ENCODE measurements around the gene MCTP1. TPM values are rescaled to one million over a fixed set of nuclear protein-coding genes. Genes with fewer than 3 reads are reported as not detected.
"Not testable (repeated sequence)": the region's sequence is repeated elsewhere in the genome, so short reads cannot be mapped to it uniquely, and the experiment has no call there.

Gene MCTP1
- total RNA-seq, 4 donors from 2014 or later: 27.2 to 238 (median 54.5) TPM

DNA sequence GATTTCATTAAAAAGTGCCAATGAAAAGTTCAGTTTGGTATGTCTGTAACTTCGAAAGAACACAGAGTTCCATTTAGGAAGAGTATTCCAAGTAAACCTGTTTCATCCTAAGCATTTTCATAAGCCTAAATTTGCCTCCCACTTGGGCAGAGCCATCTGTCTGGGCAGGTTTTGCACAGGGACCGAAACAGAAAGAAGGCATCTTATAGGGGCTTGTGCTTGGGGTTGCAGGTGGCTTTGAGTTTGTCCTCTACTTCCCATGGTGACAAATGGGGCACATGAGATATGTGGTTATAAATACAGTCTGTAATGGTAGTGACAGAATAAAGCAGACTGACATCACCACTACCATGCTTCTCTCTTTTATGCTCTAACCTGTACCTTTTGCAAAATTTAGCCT is 63.7 kb downstream of the MCTP1 start:
- ATAC-seq (ENCODE audit: low FRiP score): no peak
- no peak for DNase-seq (ENCODE audit: low spot score)

DNA sequence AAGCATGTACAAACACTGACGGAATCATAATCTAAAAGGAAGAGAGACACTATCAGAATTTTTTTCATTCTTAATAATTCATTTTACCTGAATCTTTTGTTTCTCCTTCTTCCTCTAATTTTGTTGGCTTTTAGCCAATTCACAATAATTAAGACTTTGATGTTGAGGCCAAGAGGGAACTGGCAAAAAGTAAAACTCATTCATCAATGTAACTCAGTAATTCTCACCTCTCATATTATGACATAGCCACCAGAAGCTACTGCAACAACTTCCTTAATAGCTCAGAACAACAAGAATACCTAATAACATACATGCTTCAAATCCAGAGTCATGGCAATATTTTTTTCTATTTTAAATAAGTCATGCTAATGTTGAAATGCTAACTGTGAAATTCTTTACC is 64.5 kb downstream of the MCTP1 start:
- no peak for DNase-seq (ENCODE audit: low spot score)
- TF ChIP-seq, protein P1, sequence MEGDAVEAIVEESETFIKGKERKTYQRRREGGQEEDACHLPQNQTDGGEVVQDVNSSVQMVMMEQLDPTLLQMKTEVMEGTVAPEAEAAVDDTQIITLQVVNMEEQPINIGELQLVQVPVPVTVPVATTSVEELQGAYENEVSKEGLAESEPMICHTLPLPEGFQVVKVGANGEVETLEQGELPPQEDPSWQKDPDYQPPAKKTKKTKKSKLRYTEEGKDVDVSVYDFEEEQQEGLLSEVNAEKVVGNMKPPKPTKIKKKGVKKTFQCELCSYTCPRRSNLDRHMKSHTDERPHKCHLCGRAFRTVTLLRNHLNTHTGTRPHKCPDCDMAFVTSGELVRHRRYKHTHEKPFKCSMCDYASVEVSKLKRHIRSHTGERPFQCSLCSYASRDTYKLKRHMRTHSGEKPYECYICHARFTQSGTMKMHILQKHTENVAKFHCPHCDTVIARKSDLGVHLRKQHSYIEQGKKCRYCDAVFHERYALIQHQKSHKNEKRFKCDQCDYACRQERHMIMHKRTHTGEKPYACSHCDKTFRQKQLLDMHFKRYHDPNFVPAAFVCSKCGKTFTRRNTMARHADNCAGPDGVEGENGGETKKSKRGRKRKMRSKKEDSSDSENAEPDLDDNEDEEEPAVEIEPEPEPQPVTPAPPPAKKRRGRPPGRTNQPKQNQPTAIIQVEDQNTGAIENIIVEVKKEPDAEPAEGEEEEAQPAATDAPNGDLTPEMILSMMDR (IDR thresholded peaks at IDR 0.05): no peak
- ATAC-seq (ENCODE audit: low FRiP score): no peak

More for the DNA sequence above, 63.7 kb downstream of the MCTP1 start:
- TF ChIP-seq, protein P1 (IDR thresholded peaks at IDR 0.05): no peak

DNA sequence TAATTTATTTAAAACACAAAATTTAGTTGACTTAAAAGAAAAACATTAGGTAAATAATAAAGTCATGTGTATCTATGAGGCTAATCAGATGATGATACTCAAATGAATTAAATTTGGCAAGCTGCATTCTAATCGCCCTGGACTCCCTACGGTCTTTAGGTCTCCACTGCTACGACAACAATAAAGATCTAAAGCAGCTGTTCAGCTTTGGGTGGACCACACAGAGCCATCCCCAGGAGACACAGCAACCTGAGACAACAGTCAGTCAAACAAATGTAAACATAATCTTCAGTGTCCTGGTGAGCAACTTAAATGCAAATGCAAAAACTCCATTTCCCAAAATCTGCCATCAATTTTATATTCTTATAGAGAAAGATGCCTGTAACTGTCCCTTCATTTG is 65.5 kb downstream of the MCTP1 start:
- no peak for ATAC-seq (ENCODE audit: low FRiP score)
- TF ChIP-seq, protein P1 (IDR thresholded peaks at IDR 0.05): no peak

DNA sequence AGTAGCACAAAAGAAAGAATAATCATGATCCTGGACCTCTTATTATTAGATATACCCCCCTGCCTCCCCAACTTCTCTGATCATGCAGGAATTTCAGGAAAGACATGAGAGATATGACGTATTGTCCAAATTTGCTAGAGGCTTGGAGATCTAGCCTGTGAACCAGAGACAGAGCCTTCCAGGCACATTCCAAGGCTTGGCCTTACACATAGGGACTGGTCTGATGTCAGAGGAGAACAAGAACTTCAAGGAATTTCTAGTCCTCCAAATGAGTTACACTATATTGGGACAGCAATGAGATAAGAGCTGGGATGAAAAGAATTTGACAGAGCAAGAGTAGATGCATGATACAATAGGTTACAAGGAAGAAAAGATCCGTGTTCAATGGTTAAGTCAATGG is 67.0 kb downstream of the MCTP1 start:
- DNase-seq (ENCODE audit: low spot score) (no peak), ATAC-seq (ENCODE audit: low FRiP score) (no peak)
- TF ChIP-seq, protein P1 (IDR thresholded peaks at IDR 0.05): no peak

More for the DNA sequence above, 65.5 kb downstream of the MCTP1 start:
- DNase-seq (ENCODE audit: low spot score): no peak

DNA sequence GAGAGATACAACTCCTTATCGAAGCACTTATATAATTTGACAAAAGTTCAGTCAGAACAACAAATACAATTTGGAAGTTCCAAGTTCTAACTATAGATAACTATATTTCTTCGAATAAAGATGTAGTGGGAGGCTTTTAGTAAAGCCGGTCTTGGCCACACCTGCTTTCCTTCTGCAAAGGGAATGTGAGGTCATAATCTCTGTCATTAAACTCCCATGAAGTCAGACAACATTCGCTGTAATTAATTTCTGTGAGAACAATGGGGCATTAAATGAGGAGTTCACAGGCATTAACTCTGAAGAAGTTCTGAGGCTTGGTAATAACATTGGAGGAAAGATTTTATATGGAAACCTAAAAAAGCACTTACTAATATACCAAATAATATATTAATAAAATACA is 67.5 kb downstream of the MCTP1 start:
- ATAC-seq (ENCODE audit: low FRiP score) (no peak), DNase-seq (ENCODE audit: low spot score) (no peak)
- TF ChIP-seq, protein P1 (IDR thresholded peaks at IDR 0.05): no peak

DNA sequence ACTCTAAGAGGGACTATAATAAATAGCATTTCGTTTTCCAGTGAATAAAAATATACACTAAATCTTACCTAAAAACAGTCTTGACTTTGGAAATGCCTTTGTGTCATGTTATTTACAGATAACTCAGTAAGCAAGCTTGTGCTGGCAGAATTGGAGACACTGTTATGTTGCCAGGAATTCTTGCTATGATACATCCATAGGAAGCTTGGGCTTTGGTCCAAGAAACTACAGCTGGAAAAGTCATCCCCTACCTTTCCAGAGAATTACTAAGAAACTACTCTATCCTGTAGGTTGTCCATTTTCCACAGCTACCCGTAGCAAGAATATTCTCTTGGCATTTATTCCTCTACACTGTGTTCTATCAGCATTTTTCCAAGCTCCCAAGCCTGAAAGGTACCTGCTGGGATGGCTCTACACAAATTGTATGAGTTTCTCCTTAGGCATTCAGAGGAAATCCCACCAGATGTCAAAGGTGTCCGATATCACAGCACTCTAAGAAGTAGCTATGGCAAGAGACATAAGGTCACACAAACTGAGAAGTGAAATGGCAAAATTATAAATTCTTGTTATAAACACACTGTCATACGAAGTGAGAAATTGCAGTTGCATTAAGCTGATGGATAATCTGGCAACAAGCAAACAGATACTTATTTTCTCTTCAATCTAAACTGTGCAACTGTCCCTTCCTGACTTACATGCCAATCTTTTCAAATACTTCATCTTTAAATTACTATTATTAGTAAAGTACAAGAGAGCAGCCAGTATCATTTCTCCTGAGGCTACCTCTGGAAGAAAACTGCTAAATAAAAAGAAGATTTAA is 68.5 kb downstream of the MCTP1 start:
- DNase-seq (ENCODE audit: low spot score): no peak
- TF ChIP-seq, protein P1 (IDR thresholded peaks at IDR 0.05): no peak
- ATAC-seq (ENCODE audit: low FRiP score): no peak

DNA sequence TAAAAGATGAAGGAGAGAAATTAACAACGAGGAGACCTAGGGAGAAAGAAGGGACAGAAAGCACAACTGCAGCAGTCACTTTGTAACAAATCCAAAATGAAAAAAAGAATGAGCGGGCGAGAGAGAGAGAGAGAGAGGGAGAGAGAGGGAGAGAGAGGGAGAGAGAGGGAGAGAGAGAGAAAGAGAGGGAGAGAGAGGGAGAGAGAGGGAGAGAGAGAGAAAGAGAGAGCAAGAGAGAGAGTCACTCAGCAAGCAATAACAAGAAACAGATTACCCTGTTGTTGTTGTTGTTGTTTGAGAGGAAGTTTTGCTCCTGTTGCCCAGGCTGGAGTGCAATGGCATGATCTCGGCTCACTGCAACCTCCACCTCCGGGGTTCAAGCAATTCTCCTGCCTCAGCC is 77.1 kb downstream of the MCTP1 start:
- DNase-seq (ENCODE audit: low spot score): not testable (repeated sequence)

More for the DNA sequence above, 77.1 kb downstream of the MCTP1 start:
- ATAC-seq (ENCODE audit: low FRiP score): not testable (repeated sequence)

Measured in omental fat pad (tissue), 4 donors.